GM21360 (cell line): Measurements from ENCODE around the gene ASZ1.

Source experiments
- ATAC-seq: cut with Tn5 transposase; IDR thresholded peaks from one replicate; pipeline ENCODE4 v1.9.1; 2021; ENCODE audit warnings: mild to moderate bottlenecking, moderate library complexity; ENCODE audit not compliant: unreplicated experiment

ASZ1 gene

GRCh38 chr7:117403737-117404136 lies 23.6 kb downstream of the ASZ1 start:
- no peak for ATAC-seq

- ATAC-seq: no peak
Measured at GRCh38 chr7:117402109-117402508, 25.2 kb downstream of the ASZ1 start.

GRCh38 chr7:117401293-117402002 lies 25.8 kb downstream of the ASZ1 start:
- peak; percentile 57 for ATAC-seq

GRCh38 chr7:117399820-117400422 lies 27.4 kb downstream of the ASZ1 start:
- no peak for ATAC-seq

- no peak for ATAC-seq
Measured at GRCh38 chr7:117395743-117396142, 31.6 kb downstream of the ASZ1 start.

- ATAC-seq: no peak
Measured at GRCh38 chr7:117393781-117394180, 33.5 kb downstream of the ASZ1 start.

GRCh38 chr7:117389871-117390270 lies 37.4 kb downstream of the ASZ1 start:
- ATAC-seq: no peak

- ATAC-seq: no peak
Measured at GRCh38 chr7:117386110-117386706, 41.1 kb downstream of the ASZ1 start.

GRCh38 chr7:117385363-117386109 lies 41.8 kb downstream of the ASZ1 start:
- ATAC-seq: peak; percentile 69

- ATAC-seq: no peak
Measured at GRCh38 chr7:117384688-117385362, 42.5 kb downstream of the ASZ1 start.

- no peak for ATAC-seq
Measured at GRCh38 chr7:117383483-117384189, 43.7 kb downstream of the ASZ1 start.

- ATAC-seq: no peak
Measured at GRCh38 chr7:117383046-117383445, 44.2 kb downstream of the ASZ1 start.

- ATAC-seq: no peak
Measured at GRCh38 chr7:117381362-117381761, 45.9 kb downstream of the ASZ1 start.

GRCh38 chr7:117375380-117375779 lies 51.9 kb downstream of the ASZ1 start:
- ATAC-seq: no peak

GRCh38 chr7:117372073-117372472 lies 55.2 kb downstream of the ASZ1 start:
- ATAC-seq: no peak

- no peak for ATAC-seq
Measured at GRCh38 chr7:117364339-117365080, 62.8 kb downstream of the ASZ1 start.

- peak; percentile 64 for ATAC-seq
Measured at GRCh38 chr7:117362294-117362888, 64.9 kb downstream of the ASZ1 start.

GRCh38 chr7:117350027-117350426 lies 77.3 kb downstream of the ASZ1 start:
- no peak for ATAC-seq

GRCh38 chr7:117349570-117349969 lies 77.7 kb downstream of the ASZ1 start:
- no peak for ATAC-seq
